Gastroesophageal sphincter (tissue), 3 donors: ENCODE data around the gene PTAFR.

Experiments
- EP300 ChIP-seq: sonication (generic); formaldehyde crosslinking; IDR thresholded peaks from one replicate; pipeline ENCODE4 v1.6.1; 2017; ENCODE audit warnings: antibody characterized with exemption, mild to moderate bottlenecking
- POLR2A ChIP-seq, 2 donors: fragments of 450-650 bp; IDR thresholded peaks; one replicate each; pipeline ENCODE4 v1.6.1; 2017; ENCODE audit warnings: antibody characterized with exemption in 2 of 2, mild to moderate bottlenecking in 2 of 2, moderate library complexity in 1 of 2
- POLR2AphosphoS5 ChIP-seq: sonication (generic); formaldehyde crosslinking; IDR thresholded peaks from one replicate; pipeline ENCODE4 v1.6.1; 2017; ENCODE audit warnings: antibody characterized with exemption
- TF ChIP-seq, protein P1 (sequence below), 4 experiments: fragments of 200-600 bp in 2 of 4; fragments of 450-650 bp in 2 of 4; sonication (generic) in 1 of 4; IDR thresholded peaks; one replicate each; pipeline ENCODE4 v1.5.1; 2017 to 2019; ENCODE audit warnings: antibody characterized with exemption in 4 of 4, mild to moderate bottlenecking in 2 of 4, moderate library complexity in 2 of 4

DNA sequence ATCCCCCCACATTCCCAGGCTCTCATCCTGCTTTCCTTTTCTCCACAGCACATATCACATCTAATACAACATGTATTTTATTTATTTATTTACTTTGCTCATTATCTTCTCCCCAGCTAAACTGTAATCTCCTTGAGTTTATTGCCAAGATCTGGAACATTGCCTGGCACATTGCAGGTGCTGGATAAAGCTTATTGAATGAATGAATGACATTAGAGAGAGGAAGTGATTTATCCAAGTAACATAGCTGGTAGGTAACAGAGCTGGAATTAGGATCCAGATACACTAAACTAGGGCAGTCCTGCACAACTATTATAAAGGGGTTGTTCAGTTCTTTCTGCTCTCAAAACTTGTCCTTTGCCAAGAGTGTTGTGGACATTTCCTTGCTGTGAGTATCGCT is 8.6 kb upstream of the PTAFR start:
- TF ChIP-seq, protein P1, sequence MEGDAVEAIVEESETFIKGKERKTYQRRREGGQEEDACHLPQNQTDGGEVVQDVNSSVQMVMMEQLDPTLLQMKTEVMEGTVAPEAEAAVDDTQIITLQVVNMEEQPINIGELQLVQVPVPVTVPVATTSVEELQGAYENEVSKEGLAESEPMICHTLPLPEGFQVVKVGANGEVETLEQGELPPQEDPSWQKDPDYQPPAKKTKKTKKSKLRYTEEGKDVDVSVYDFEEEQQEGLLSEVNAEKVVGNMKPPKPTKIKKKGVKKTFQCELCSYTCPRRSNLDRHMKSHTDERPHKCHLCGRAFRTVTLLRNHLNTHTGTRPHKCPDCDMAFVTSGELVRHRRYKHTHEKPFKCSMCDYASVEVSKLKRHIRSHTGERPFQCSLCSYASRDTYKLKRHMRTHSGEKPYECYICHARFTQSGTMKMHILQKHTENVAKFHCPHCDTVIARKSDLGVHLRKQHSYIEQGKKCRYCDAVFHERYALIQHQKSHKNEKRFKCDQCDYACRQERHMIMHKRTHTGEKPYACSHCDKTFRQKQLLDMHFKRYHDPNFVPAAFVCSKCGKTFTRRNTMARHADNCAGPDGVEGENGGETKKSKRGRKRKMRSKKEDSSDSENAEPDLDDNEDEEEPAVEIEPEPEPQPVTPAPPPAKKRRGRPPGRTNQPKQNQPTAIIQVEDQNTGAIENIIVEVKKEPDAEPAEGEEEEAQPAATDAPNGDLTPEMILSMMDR (IDR thresholded peaks at IDR 0.05), result no peak
- no peak for TF ChIP-seq EP300
- no peak for TF ChIP-seq POLR2A (IDR thresholded peaks at IDR 0.05)
- no peak for TF ChIP-seq POLR2AphosphoS5
